ENCODE data around the gene PPP1R14D. TPM values are rescaled to one million over a fixed set of nuclear protein-coding genes. Genes with fewer than 3 reads are reported as not detected.

PPP1R14D gene
- total RNA-seq, 1 experiment from 2014 or later = not detected

- Histone ChIP-seq H3K23me2 (ENCODE audit: insufficient read length, low read depth, low read length, poor library complexity, severe bottlenecking) (no peaks in the 10 kb centered on the region), H2AK5ac (ENCODE audit: insufficient read length, low read length) (no peak overlapping the region), H3K14ac (ENCODE audit: insufficient read depth, low read length) (no peak overlapping the region; the same call in 1 of the 2 replicates), H3K4me2 (ENCODE audit: insufficient read depth, insufficient read length, low read length) (no peak overlapping the region), H4K20me1 (ENCODE audit: control insufficient read depth, insufficient read depth, insufficient read length) (no peaks in the 10 kb centered on the region), H3T11ph (ENCODE audit: low read length) (no peak overlapping the region), H3K56ac (ENCODE audit: insufficient read length, low read depth, low read length) (no peak overlapping the region), H3K27me3 (ENCODE audit: insufficient read depth, low read length) (no peaks in the 10 kb centered on the region), H3K27ac (ENCODE audit: insufficient read length, low read depth, low read length) (no peak overlapping the region), H3K4me1 (ENCODE audit: insufficient read depth, low read length) (peaks cover 4% of the 10 kb centered on the region; the same call in 1 of the 2 replicates), H4K5ac (ENCODE audit: insufficient read length, low read depth, low read length) (no peak overlapping the region), H3K9me3 (ENCODE audit: control insufficient read depth, low read depth, low read length) (no peaks in the 10 kb centered on the region), H2BK15ac (ENCODE audit: low read depth, low read length) (no peak overlapping the region), H3K79me2 (ENCODE audit: insufficient read depth, low read length) (no peaks in the 10 kb centered on the region), H3K9ac (ENCODE audit: extremely low read depth, insufficient read length, low read length) (no peak overlapping the region), H2BK120ac (ENCODE audit: low read depth, low read length, poor library complexity, severe bottlenecking) (no peak overlapping the region), H2BK5ac (ENCODE audit: insufficient read length, low read length) (no peak overlapping the region), H3K4ac (ENCODE audit: low read depth, low read length) (no peak overlapping the region), H3K79me1 (ENCODE audit: insufficient read depth, low read depth, low read length, poor library complexity, severe bottlenecking) (no peaks in the 10 kb centered on the region), H3K23ac (ENCODE audit: insufficient read length, low read depth, low read length) (no peak overlapping the region), H2AFZ (ENCODE audit: low read length) (no peak overlapping the region), H3K18ac (ENCODE audit: insufficient read length, low read depth, low read length) (no peak overlapping the region), H2BK20ac (ENCODE audit: low read depth, low read length, poor library complexity, severe bottlenecking) (no peak overlapping the region), H4K8ac (replicated peaks; ENCODE audit: insufficient read length, low read depth, low read length) (no peak overlapping the region), H2BK12ac (ENCODE audit: insufficient read length, low read depth, low read length) (no peak overlapping the region), H4K91ac (ENCODE audit: insufficient read length, low read depth, low read length) (no peak overlapping the region)
- WGBS (ENCODE audit: extremely low coverage, insufficient read length, low lambda C conversion rate) = no CpG with 5 or more reads among the region's 7 CpGs
- peaks cover 29 to 31% of the 10 kb centered on the region in 2 experiments for H3K4me1 Mint-ChIP-seq
- H3K27ac Mint-ChIP-seq = peak overlapping the region in 1 of 3 experiments; percentile 84; a peak in 2 of 7 replicates
- H3K36me3 Mint-ChIP-seq (ENCODE audit: insufficient read depth in 1 of 3, low read depth in 3 of 3) = peaks cover 0 to 5% (median 0%) of the 10 kb centered on the region in 3 experiments; a peak in 4 of 7 replicates
- H3K4me3 Mint-ChIP-seq = peak overlapping the region in 1 of 2 experiments; percentile 29; a peak in 2 of 5 replicates
- no peak for TF ChIP-seq CTCF (conservative IDR thresholded peaks at IDR 0.05)
- DNase-seq = no peak
- no peaks in the 10 kb centered on the region for H3K9me3 Mint-ChIP-seq
- H3K27me3 Mint-ChIP-seq (ENCODE audit: low read depth) = peaks cover 9% of the 10 kb centered on the region
Measured at GRCh38 chr15:40766194-40766815, 62.2 kb downstream of the PPP1R14D start.

Other genes starting within 250 kb of the PPP1R14D start
- 16.8 and 19.7 TPM in 2 replicates for gene KNL1, start 234.5 kb downstream of the PPP1R14D start, total RNA-seq (2021)
- gene RAD51, start 133.5 kb downstream of the PPP1R14D start, total RNA-seq (2021) = 39.2 and 44.8 TPM in 2 replicates
- gene RMDN3, start 73.5 kb downstream of the PPP1R14D start, total RNA-seq (2021) = 24.9 and 28.3 TPM in 2 replicates
- gene GCHFR, start 64.6 kb downstream of the PPP1R14D start, total RNA-seq (2021) = 33.0 and 37.0 TPM in 2 replicates
- gene C15orf62, start 58.7 kb downstream of the PPP1R14D start, total RNA-seq (2021) = 0.44 and 0.70 TPM in 2 replicates
- 10.7 and 11.3 TPM in 2 replicates for gene ZFYVE19, start 21.6 kb downstream of the PPP1R14D start, total RNA-seq (2021)
- 38.3 and 44.4 TPM in 2 replicates for gene DNAJC17, start 21.2 kb downstream of the PPP1R14D start, total RNA-seq (2021)
- gene SPINT1, start 15.3 kb upstream of the PPP1R14D start, total RNA-seq (2021) = 129 and 130 TPM in 2 replicates
- 3.9 and 4.3 TPM in 2 replicates for gene RHOV, start 45.5 kb upstream of the PPP1R14D start, total RNA-seq (2021)
- 45.0 and 46.1 TPM in 2 replicates for gene VPS18, start 65.7 kb upstream of the PPP1R14D start, total RNA-seq (2021)
- 0.28 and 0.35 TPM in 2 replicates for gene DLL4, start 100.6 kb upstream of the PPP1R14D start, total RNA-seq (2021)
- gene CHAC1, start 124.8 kb upstream of the PPP1R14D start, total RNA-seq (2021) = 47.2 and 48.7 TPM in 2 replicates

All from H9 (cell line).